Breast epithelium (tissue), 3 donors: ENCODE results near the gene MPRIP.

Experiments
- CTCF ChIP-seq, 3 donors: fragments of 450-650 bp; IDR thresholded peaks; one replicate each; pipeline ENCODE4 v1.5.1; 2016 to 2017; ENCODE audit warnings: antibody characterized with exemption in 3 of 3, mild to moderate bottlenecking in 3 of 3, moderate library complexity in 3 of 3
- POLR2A ChIP-seq: fragments of 450-650 bp; IDR thresholded peaks from one replicate; pipeline ENCODE4 v1.6.1; 2016; ENCODE audit warnings: antibody characterized with exemption, mild to moderate bottlenecking, moderate library complexity

GRCh38 chr17:17042384-17042736, at the start of gene MPRIP:
- no peak for TF ChIP-seq CTCF (IDR thresholded peaks at IDR 0.05)
- no peak for TF ChIP-seq POLR2A
